ENCODE results near the gene SPON1. TPM values are rescaled to one million over a fixed set of nuclear protein-coding genes. Genes with fewer than 3 reads are reported as not detected.

SPON1 gene
- total RNA-seq, 1 experiment from 2014 or later = 0.20 TPM

- H4K91ac ChIP-seq (ENCODE audit: insufficient read length, low read depth, low read length) = no peak overlapping the region
- H2BK15ac ChIP-seq (ENCODE audit: low read depth, low read length) = no peak overlapping the region
- no peaks in the 10 kb centered on the region for H3K23me2 ChIP-seq (ENCODE audit: insufficient read length, low read depth, low read length, poor library complexity, severe bottlenecking)
- H3K4me1 ChIP-seq (ENCODE audit: insufficient read depth, low read length) = no peaks in the 10 kb centered on the region
- no peak overlapping the region for H4K8ac ChIP-seq (replicated peaks; ENCODE audit: insufficient read length, low read depth, low read length)
- H2AK5ac ChIP-seq (ENCODE audit: insufficient read length, low read length) = no peak overlapping the region
- H3K9me3 ChIP-seq (ENCODE audit: control insufficient read depth, low read depth, low read length) = no peaks in the 10 kb centered on the region
- no peak overlapping the region for H4K5ac ChIP-seq (ENCODE audit: insufficient read length, low read depth, low read length)
- no peak overlapping the region for H3K18ac ChIP-seq (ENCODE audit: insufficient read length, low read depth, low read length)
- no peaks in the 10 kb centered on the region for H3K27me3 ChIP-seq (ENCODE audit: insufficient read depth, low read length)
- H3K4me2 ChIP-seq (ENCODE audit: insufficient read depth, insufficient read length, low read length) = no peak overlapping the region
- no peak overlapping the region for H3K4me3 Mint-ChIP-seq
- no peak overlapping the region for H3T11ph ChIP-seq (ENCODE audit: low read length)
- no peak overlapping the region for H2BK12ac ChIP-seq (ENCODE audit: insufficient read length, low read depth, low read length)
- no peaks in the 10 kb centered on the region for H4K20me1 ChIP-seq (ENCODE audit: control insufficient read depth, insufficient read depth, insufficient read length)
- peaks cover 0 to 3% of the 10 kb centered on the region in 2 experiments; a peak in 1 of 4 replicates for H3K4me1 Mint-ChIP-seq
- H2AFZ ChIP-seq (ENCODE audit: low read length) = no peak overlapping the region
- H3K9ac ChIP-seq (ENCODE audit: extremely low read depth, insufficient read length, low read length) = no peak overlapping the region
- H3K79me1 ChIP-seq (ENCODE audit: insufficient read depth, low read depth, low read length, poor library complexity, severe bottlenecking) = no peaks in the 10 kb centered on the region
- no peak overlapping the region for H3K27ac ChIP-seq (ENCODE audit: insufficient read length, low read depth, low read length)
- H3K27ac Mint-ChIP-seq = peak overlapping the region in 2 of 3 experiments; percentile 59 to 73; a peak in 1 of 7 replicates
- H3K79me2 ChIP-seq (ENCODE audit: insufficient read depth, low read length) = peaks cover 2% of the 10 kb centered on the region; the same call in 1 of the 2 replicates
- H3K14ac ChIP-seq (ENCODE audit: insufficient read depth, low read length) = no peak overlapping the region
- no peak overlapping the region for H2BK20ac ChIP-seq (ENCODE audit: low read depth, low read length, poor library complexity, severe bottlenecking)
- no peaks in the 10 kb centered on the region for H3K9me3 Mint-ChIP-seq
- no peak overlapping the region for H2BK120ac ChIP-seq (ENCODE audit: low read depth, low read length, poor library complexity, severe bottlenecking)
- H3K27me3 Mint-ChIP-seq (ENCODE audit: low read depth) = no peaks in the 10 kb centered on the region
- WGBS (ENCODE audit: extremely low coverage, insufficient read length, low lambda C conversion rate) = no CpG with 5 or more reads among the region's 2 CpGs
- DNase-seq = no peak
- no peak overlapping the region for H2BK5ac ChIP-seq (ENCODE audit: insufficient read length, low read length)
- TF ChIP-seq, protein P1, sequence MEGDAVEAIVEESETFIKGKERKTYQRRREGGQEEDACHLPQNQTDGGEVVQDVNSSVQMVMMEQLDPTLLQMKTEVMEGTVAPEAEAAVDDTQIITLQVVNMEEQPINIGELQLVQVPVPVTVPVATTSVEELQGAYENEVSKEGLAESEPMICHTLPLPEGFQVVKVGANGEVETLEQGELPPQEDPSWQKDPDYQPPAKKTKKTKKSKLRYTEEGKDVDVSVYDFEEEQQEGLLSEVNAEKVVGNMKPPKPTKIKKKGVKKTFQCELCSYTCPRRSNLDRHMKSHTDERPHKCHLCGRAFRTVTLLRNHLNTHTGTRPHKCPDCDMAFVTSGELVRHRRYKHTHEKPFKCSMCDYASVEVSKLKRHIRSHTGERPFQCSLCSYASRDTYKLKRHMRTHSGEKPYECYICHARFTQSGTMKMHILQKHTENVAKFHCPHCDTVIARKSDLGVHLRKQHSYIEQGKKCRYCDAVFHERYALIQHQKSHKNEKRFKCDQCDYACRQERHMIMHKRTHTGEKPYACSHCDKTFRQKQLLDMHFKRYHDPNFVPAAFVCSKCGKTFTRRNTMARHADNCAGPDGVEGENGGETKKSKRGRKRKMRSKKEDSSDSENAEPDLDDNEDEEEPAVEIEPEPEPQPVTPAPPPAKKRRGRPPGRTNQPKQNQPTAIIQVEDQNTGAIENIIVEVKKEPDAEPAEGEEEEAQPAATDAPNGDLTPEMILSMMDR (conservative IDR thresholded peaks at IDR 0.05) = no peak
- H3K4ac ChIP-seq (ENCODE audit: low read depth, low read length) = no peak overlapping the region
- H3K23ac ChIP-seq (ENCODE audit: insufficient read length, low read depth, low read length) = no peak overlapping the region
- no peak overlapping the region for H3K56ac ChIP-seq (ENCODE audit: insufficient read length, low read depth, low read length)
- peaks cover 18 to 68% (median 65%) of the 10 kb centered on the region in 3 experiments; a peak in 6 of 7 replicates for H3K36me3 Mint-ChIP-seq (ENCODE audit: insufficient read depth in 1 of 3, low read depth in 3 of 3)
These were observed 325.8 kb downstream of the SPON1 start for GRCh38 chr11:14288189-14288935.

Data from H9 (cell line).